NCI-H69 (cell line): ENCODE measurements around the gene FAM53B.
"Not testable (repeated sequence)": the region's sequence is repeated elsewhere in the genome, so short reads cannot be mapped to it uniquely, and the experiment has no call there.

Experiments
- DNase-seq: peaks from one replicate; lab custom pipeline; 2025; lab: John Stamatoyannopoulos, UW

Gene FAM53B

GRCh38 chr10:124596962-124597845 is 147.0 kb downstream of the FAM53B start:
- DNase-seq, result no peak

DNA sequence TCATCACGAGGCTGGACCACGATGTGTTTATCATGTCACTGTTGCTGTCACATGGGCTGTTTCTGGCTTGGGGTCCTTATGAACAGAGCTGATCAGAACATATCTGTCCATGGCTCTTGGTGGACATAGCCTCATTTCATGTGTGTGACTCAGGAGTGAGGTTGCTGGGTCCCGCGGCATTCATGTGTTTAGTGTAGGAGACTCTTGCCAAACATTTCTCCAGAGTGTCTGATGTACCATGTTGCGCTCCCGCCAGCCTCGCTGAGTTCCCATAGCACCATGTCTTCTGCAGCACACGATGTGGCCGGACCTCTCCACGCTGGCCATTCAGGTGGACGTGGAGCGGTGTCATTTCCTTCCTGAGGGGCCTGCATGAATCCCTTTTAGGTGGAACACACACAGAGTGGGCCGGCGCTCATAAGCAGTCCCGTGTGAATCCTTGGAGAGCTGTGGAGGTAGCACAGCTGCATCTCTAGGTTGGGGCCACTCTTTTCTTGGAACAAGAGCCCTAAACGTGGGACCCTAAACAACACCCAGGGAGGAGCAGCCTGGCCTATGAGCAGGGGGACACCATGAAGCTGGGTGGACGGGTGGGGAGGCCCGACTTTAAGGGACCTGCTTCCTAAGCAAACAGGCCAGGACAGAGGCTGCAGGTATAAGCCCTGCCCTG is 147.9 kb downstream of the FAM53B start:
- no peak for DNase-seq

DNA sequence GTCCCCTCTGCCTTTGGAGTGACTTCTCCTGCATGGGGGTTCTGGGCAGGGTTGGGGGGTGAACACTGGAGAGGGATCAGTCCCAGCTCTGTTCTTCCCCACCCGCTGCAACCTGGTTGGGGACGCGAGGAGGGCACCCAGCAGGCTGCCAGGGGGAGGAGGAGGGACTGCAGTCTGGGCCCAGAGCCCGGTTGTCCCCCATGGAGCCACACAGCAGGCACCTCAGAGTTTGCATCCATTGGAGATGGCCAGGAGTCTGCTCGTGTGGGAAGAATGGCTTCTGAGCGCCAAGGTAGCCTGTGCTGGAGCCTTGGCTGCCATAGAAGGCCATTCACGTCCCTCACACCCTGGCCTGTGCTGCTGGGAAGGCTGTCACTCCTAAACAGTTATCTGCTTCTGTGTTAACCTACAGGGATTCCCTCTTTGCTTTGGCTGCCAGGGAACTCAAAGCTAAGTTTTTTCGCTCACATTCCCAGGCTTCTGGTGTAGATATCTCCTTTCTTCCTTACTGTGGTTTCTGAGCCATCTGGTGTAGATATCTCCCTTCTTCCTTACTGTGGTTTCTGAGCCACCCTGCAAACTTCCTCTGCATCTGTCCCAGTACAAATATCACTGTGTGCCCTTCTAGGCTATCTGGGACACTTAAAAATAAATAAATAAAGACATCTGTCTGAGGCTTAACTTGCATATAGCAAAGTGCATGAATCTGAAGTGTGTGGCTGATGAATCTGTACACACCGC is 148.9 kb downstream of the FAM53B start:
- DNase-seq, result peak; percentile 19

GRCh38 chr10:124594240-124594639 is 149.9 kb downstream of the FAM53B start:
- no peak for DNase-seq

DNA sequence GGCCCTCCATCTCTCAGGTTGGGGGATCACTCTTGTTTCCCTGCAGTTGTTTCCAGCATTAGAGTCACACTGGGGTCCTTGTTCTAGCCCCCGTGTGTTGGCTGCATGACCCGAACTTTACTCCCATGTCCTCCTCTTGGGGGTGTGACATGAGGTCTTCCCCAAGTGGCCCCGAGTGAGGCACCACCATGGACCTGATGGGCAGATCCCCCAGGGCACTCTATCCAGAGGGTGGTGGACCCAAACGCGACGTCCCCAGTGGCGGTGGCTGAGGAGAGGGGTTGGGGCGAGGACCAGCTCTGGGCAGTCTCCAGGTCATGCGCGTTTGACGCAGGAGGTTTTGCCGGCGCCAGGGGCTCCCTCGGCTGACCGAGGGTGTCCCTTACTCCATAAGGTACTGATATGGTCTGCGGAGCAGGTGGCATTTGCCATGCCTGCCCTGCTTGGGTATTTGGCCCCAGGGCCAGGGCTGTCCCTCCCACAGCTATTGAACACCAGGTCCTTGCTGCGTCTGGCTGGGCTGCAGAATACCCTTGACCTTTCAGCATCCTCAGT is 150.7 kb downstream of the FAM53B start:
- no peak for DNase-seq

- DNase-seq, result no peak
Measured at GRCh38 chr10:124592736-124593430, 151.3 kb downstream of the FAM53B start.

- DNase-seq, result no peak
Measured at GRCh38 chr10:124592101-124592500, 152.1 kb downstream of the FAM53B start.

GRCh38 chr10:124591123-124591495 is 153.1 kb downstream of the FAM53B start:
- no peak for DNase-seq

- peak; percentile 13 for DNase-seq
Measured at GRCh38 chr10:124590216-124591122, 153.7 kb downstream of the FAM53B start.

DNA sequence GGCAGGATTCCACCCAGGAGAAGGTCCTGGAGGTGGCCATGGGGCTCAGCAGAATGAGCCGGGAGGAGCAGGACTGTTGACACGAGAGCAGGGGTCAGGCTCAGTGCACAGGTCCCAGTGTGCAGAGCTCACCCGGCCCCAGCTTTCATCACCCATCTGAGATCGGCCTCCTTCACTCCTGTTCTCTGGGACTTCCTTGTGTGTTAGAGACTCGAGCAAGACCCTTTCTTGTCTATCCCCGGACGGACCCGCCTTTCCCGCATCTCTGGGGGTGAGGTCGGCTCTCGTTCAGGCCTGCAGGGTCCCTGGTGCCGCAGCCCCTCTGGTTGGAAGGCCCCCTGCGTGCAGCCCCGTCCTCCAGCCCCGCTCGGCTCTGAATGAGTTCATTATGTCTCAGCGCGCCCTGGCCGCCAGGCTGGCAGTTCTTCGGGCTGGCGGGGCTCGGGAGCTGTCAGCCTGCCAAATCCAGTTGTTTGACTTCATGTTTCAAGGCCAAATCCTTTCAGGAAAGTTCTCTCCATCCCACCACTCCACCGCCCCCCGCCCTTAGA is 154.6 kb downstream of the FAM53B start:
- DNase-seq, result no peak

DNA sequence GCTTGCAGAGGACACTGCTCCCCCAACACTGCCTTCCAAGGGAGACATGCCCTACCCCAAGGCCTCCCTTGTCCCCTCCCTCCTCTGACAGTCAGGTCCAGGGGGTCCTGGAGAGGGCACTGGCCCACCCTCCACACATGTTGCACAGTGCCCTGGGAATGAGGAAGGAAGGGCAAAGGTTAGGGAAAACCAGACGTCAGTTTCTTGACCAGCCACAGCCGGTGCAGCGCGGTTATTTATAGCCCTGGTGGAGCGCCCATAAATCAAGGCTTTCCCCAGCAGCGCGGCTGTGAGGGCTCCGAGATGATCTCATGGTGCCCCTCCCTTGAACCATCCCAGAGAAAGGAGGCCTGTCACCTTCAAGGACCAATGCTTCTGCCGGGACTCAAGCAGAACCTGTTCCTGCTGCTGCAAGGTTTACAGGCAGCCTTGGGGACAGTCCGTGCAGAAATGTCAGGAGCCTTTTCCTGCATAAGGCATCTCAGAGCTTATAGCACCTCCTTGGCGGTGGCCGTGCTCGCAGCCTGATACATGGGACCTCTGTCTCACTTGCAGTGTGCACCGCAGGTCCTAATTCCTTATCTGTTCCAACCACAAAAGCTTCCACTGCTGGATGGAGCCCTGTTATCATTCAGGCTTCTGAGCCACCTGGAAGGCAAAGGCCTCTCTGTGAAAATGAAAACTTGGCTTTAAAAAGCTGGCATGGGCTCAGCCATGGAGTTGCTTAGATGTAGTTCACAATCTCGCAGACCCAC is 155.3 kb downstream of the FAM53B start:
- no peak for DNase-seq

GRCh38 chr10:124588341-124588735 is 155.8 kb downstream of the FAM53B start:
- not testable (repeated sequence) for DNase-seq

GRCh38 chr10:124587811-124588211 is 156.4 kb downstream of the FAM53B start:
- no peak for DNase-seq

GRCh38 chr10:124586142-124586541 is 158.0 kb downstream of the FAM53B start:
- DNase-seq, result no peak

GRCh38 chr10:124579011-124579399 is 165.2 kb downstream of the FAM53B start:
- DNase-seq, result no peak

DNA sequence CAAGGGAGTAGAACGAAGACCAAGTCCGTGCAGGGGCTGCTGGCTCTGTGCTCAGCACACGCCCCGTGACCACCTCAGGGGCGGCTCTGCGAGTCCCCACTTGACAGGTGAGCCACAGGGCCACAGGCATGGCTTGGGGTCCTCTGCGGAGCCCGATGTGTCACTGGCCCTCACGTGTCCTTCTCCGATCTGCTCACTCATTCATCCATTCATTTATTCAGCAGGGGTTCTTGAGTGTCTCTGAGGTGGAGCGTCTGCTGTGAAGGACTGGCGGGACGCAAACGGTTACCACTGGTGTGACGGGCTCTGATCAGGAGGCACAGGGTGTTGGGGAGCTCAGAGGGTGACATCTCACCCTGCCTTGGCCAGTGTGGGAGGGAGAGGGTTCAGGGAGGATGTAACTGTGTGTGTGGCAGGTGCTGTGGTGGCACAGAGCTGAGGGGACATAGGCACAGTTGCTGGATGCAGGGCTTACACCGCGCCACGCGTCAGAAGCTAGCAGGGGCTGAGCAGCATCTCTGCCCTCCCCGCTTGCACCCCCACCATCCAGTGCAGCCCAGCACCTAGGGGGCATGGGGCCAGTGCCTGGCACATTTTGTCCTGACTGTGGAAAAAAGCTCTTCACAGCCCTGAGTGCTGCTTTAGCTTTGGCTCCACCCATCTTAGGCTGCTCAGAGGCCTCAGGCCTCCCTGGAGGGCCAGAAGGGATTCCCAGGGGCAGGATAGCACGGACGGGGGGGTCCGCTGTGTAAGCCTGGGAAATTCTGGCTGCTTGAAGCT is 165.8 kb downstream of the FAM53B start:
- no peak for DNase-seq

DNA sequence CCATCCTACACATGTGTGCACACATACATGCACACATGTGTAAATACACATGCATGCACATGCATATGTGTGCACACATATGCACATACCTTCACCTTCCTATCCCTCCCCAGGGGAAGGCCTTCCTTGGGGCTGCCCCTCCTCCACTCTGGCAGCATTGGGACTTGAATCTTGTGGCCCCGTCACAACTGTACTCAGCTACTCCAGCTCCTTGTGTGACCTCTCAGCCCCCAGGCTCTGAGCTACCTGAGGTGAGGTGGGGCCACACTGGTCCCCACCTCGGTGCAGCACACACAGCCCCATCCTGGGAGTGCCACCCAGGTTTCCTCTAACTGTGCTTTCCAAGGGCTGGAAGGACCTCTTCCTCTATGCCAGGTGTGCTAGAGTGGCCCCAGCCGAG is 166.5 kb downstream of the FAM53B start:
- no peak for DNase-seq

- no peak for DNase-seq
Measured at GRCh38 chr10:124576526-124577420, 167.4 kb downstream of the FAM53B start.
